GM18909 (cell line): ENCODE results near the gene ARHGAP15.

Source experiments
- ATAC-seq: cut with Tn5 transposase; IDR thresholded peaks from one replicate; pipeline ENCODE4 v1.9.1; 2021; ENCODE audit warnings: mild to moderate bottlenecking; ENCODE audit not compliant: unreplicated experiment, poor library complexity

Gene ARHGAP15

GRCh38 chr2:143645921-143646645 lies 516.9 kb downstream of the ARHGAP15 start:
- no peak for ATAC-seq

GRCh38 chr2:143649226-143649740 lies 520.1 kb downstream of the ARHGAP15 start:
- no peak for ATAC-seq

GRCh38 chr2:143652692-143653091 lies 523.5 kb downstream of the ARHGAP15 start:
- no peak for ATAC-seq

- ATAC-seq = no peak
These were observed 539.0 kb downstream of the ARHGAP15 start for GRCh38 chr2:143668234-143668633.

- ATAC-seq = no peak
These were observed 544.8 kb downstream of the ARHGAP15 start for GRCh38 chr2:143674051-143674450.

GRCh38 chr2:143675021-143675420 lies 545.8 kb downstream of the ARHGAP15 start:
- no peak for ATAC-seq

GRCh38 chr2:143679617-143680016 lies 550.4 kb downstream of the ARHGAP15 start:
- no peak for ATAC-seq

GRCh38 chr2:143680885-143681405 lies 551.7 kb downstream of the ARHGAP15 start:
- ATAC-seq = no peak

GRCh38 chr2:143682436-143683055 lies 553.3 kb downstream of the ARHGAP15 start:
- no peak for ATAC-seq

- no peak for ATAC-seq
These were observed 554.8 kb downstream of the ARHGAP15 start for GRCh38 chr2:143683977-143684376.

- no peak for ATAC-seq
These were observed 555.5 kb downstream of the ARHGAP15 start for GRCh38 chr2:143684551-143685320.

GRCh38 chr2:143685421-143686078 lies 556.3 kb downstream of the ARHGAP15 start:
- no peak for ATAC-seq

- peak; percentile 52 for ATAC-seq
These were observed 557.5 kb downstream of the ARHGAP15 start for GRCh38 chr2:143686585-143687164.

- ATAC-seq = no peak
These were observed 559.0 kb downstream of the ARHGAP15 start for GRCh38 chr2:143688248-143688647.

- no peak for ATAC-seq
These were observed 559.6 kb downstream of the ARHGAP15 start for GRCh38 chr2:143688815-143689214.

GRCh38 chr2:143689541-143689940 lies 560.3 kb downstream of the ARHGAP15 start:
- no peak for ATAC-seq

- no peak for ATAC-seq
These were observed 561.0 kb downstream of the ARHGAP15 start for GRCh38 chr2:143690235-143690634.

- ATAC-seq = no peak
These were observed 561.9 kb downstream of the ARHGAP15 start for GRCh38 chr2:143691121-143691520.

GRCh38 chr2:143692162-143692561 lies 562.9 kb downstream of the ARHGAP15 start:
- ATAC-seq = no peak

GRCh38 chr2:143692967-143693366 lies 563.7 kb downstream of the ARHGAP15 start:
- no peak for ATAC-seq
